Smooth muscle cell (in vitro differentiated cells): ENCODE results near the gene EIF4E2. TPM values are rescaled to one million over a fixed set of nuclear protein-coding genes. Genes with fewer than 3 reads are reported as not detected.

ENCODE experiments used
- DNase-seq: peaks from one replicate; lab custom pipeline; 2025; ENCODE audit not compliant: unreplicated experiment; lab: John Stamatoyannopoulos, UW
- H2AFZ ChIP-seq: fragments of 200-600 bp; sonication (generic); 2 replicates; pipeline ENCODE4 v1.6.0; 2016; ENCODE audit warnings: antibody characterized with exemption, low read depth, mild to moderate bottlenecking
- H3F3A ChIP-seq: fragments of 200-600 bp; sonication (generic); 2 replicates; pipeline ENCODE4 v1.6.0; 2017; ENCODE audit warnings: antibody characterized with exemption, low read depth
- H3K27ac ChIP-seq: fragments of 200-600 bp; sonication (generic); 2 replicates; pipeline ENCODE4 v1.5.1; 2016; ENCODE audit warnings: low read depth, mild to moderate bottlenecking
- H3K27me3 ChIP-seq: fragments of 200-600 bp; sonication (generic); 2 replicates; pipeline ENCODE4 v1.6.1; 2016; ENCODE audit warnings: low read depth, mild to moderate bottlenecking
- H3K36me3 ChIP-seq: fragments of 200-600 bp; sonication (generic); 2 replicates; pipeline ENCODE4 v1.5.1; 2016; ENCODE audit warnings: low read depth
- H3K4me1 ChIP-seq: fragments of 200-600 bp; sonication (generic); 2 replicates; pipeline ENCODE4 v1.5.1; 2016; ENCODE audit warnings: low read depth
- H3K4me2 ChIP-seq: fragments of 200-600 bp; sonication (generic); 2 replicates; pipeline ENCODE4 v1.6.0; 2016; ENCODE audit warnings: mild to moderate bottlenecking
- H3K4me3 ChIP-seq: fragments of 200-600 bp; sonication (generic); 2 replicates; pipeline ENCODE4 v1.5.1; 2016; ENCODE audit warnings: mild to moderate bottlenecking
- H3K79me2 ChIP-seq: fragments of 200-600 bp; sonication (generic); 2 replicates; pipeline ENCODE4 v1.6.0; 2016; ENCODE audit warnings: low read depth, mild to moderate bottlenecking
- H3K9ac ChIP-seq: fragments of 200-600 bp; sonication (generic); 2 replicates; pipeline ENCODE4 v1.6.0; 2016; ENCODE audit warnings: low read depth
- H3K9me3 ChIP-seq: fragments of 200-600 bp; sonication (generic); replicated peaks from 2 replicates; pipeline ENCODE4 v1.5.1; 2016; ENCODE audit warnings: low read depth
- H4K20me1 ChIP-seq: fragments of 200-600 bp; sonication (generic); 2 replicates; pipeline ENCODE4 v1.6.0; 2016; ENCODE audit warnings: low read depth
- CTCF ChIP-seq: fragments of 200-600 bp; sonication (generic); IDR thresholded peaks from 2 replicates; pipeline ENCODE4 v1.5.1; 2017; ENCODE audit warnings: borderline replicate concordance, mild to moderate bottlenecking, antibody characterized with exemption; ENCODE audit not compliant: insufficient read depth, poor library complexity, severe bottlenecking
- WGBS: methylation state at CpG from one replicate; pipeline ENCODE4 v1.1.7; 2016; ENCODE audit warnings: low lambda C conversion rate; 5-methylcytosine and 5-hydroxymethylcytosine counted together
- polyA plus RNA-seq: library from polyadenylated mRNA; unstranded; fragments of >200 nt; fragmentation: Nextera tagmentation; extraction: Ambion mirVana; gene quantifications from 2 replicates; pipeline ENCODE4 v1.2.1, GENCODE V29; 2016
- total RNA-seq: library from RNA; depleted of rRNA; stranded (reverse); fragments of >200 nt; gene quantifications from 2 replicates; pipeline ENCODE4 v1.2.3, GENCODE V29; 2014

Gene EIF4E2
- total and polyA plus RNA-seq, 2 experiments from 2014 or later = 83.1 to 189 TPM

DNA sequence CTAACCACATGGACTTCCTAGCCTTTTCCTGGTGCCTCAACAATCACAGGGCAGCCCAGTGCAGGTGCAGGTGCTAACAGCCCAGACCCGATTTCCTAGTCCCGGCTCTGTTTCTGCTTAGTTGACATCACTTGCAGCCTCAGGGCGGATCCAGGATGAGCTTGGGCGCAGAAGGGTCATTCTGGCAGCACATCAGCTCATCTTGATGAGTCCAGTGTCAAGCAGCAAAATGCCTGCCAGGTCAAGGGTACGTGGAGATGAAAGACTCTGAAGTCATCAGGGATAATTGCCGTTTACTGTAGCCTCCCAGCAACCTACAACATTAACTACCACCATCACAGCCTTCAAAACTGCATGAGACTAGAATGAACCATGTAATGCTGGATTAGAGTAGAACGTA, 43.5 kb downstream of the EIF4E2 start:
- no peak overlapping the region for H2AFZ ChIP-seq
- H3K4me1 ChIP-seq = no peaks in the 10 kb centered on the region
- H3K4me3 ChIP-seq = no peak overlapping the region
- no peaks in the 10 kb centered on the region for H3K36me3 ChIP-seq
- no peak overlapping the region for H3K4me2 ChIP-seq
- peak overlapping the region; percentile 60 for H3K9ac ChIP-seq
- TF ChIP-seq CTCF = no peak
- peak overlapping the region; percentile 92 for H3K27ac ChIP-seq
- 70% methylated on average over 7 of the region's 7 CpGs for WGBS
- no peak for DNase-seq
- H4K20me1 ChIP-seq = no peaks in the 10 kb centered on the region
- H3F3A ChIP-seq = no peaks in the 10 kb centered on the region
- no peaks in the 10 kb centered on the region for H3K79me2 ChIP-seq
- no peaks in the 10 kb centered on the region for H3K27me3 ChIP-seq
- no peaks in the 10 kb centered on the region for H3K9me3 ChIP-seq

- H3K79me2 ChIP-seq = no peaks in the 10 kb centered on the region
- DNase-seq = no peak
- H3K4me3 ChIP-seq = no peak overlapping the region
- TF ChIP-seq CTCF = no peak
- no peak overlapping the region for H3K4me2 ChIP-seq
- no peaks in the 10 kb centered on the region for H3K9me3 ChIP-seq
- no peaks in the 10 kb centered on the region for H4K20me1 ChIP-seq
- H3K36me3 ChIP-seq = no peaks in the 10 kb centered on the region
- H2AFZ ChIP-seq = no peak overlapping the region
- no peak overlapping the region for H3K9ac ChIP-seq
- no peaks in the 10 kb centered on the region for H3F3A ChIP-seq
- no peaks in the 10 kb centered on the region for H3K4me1 ChIP-seq
- no peak overlapping the region for H3K27ac ChIP-seq
- 91% methylated on average over 7 of the region's 7 CpGs for WGBS
- H3K27me3 ChIP-seq = no peaks in the 10 kb centered on the region
Measured at GRCh38 chr2:232597362-232598079, 47.0 kb downstream of the EIF4E2 start.

- Histone ChIP-seq H3K36me3 (no peaks in the 10 kb centered on the region), H3K4me1 (no peaks in the 10 kb centered on the region), H3K79me2 (no peaks in the 10 kb centered on the region), H3K9me3 (no peaks in the 10 kb centered on the region), H3K27me3 (no peaks in the 10 kb centered on the region), H2AFZ (no peak overlapping the region), H3K4me2 (no peak overlapping the region), H3K27ac (no peak overlapping the region), H4K20me1 (no peaks in the 10 kb centered on the region), H3K9ac (no peak overlapping the region), H3K4me3 (no peak overlapping the region), H3F3A (no peaks in the 10 kb centered on the region)
- TF ChIP-seq CTCF = no peak
- DNase-seq = no peak
- 79% methylated on average over 4 of the region's 4 CpGs for WGBS
Measured at GRCh38 chr2:232598293-232598692, 47.8 kb downstream of the EIF4E2 start.
